HEK293T (cell line): Measurements from ENCODE around the gene SP7.

Source experiments
- ARNT ChIP-seq: fragments of 450-650 bp; IDR thresholded peaks from 2 replicates; pipeline ENCODE4 v1.6.1; 2017; ENCODE audit warnings: mild to moderate bottlenecking
- BHLHE40 ChIP-seq: fragments of 450-650 bp; IDR thresholded peaks from 2 replicates; pipeline ENCODE4 v1.6.1; 2016; ENCODE audit warnings: mild to moderate bottlenecking, moderate library complexity, borderline replicate concordance
- ELF4 ChIP-seq: fragments of 450-650 bp; IDR thresholded peaks from 2 replicates; pipeline ENCODE4 v1.6.1; 2017; ENCODE audit warnings: antibody characterized with exemption
- LEF1 ChIP-seq: fragments of 450-650 bp; IDR thresholded peaks from 2 replicates; pipeline ENCODE4 v1.6.1; 2017; ENCODE audit warnings: mild to moderate bottlenecking, borderline replicate concordance

DNA sequence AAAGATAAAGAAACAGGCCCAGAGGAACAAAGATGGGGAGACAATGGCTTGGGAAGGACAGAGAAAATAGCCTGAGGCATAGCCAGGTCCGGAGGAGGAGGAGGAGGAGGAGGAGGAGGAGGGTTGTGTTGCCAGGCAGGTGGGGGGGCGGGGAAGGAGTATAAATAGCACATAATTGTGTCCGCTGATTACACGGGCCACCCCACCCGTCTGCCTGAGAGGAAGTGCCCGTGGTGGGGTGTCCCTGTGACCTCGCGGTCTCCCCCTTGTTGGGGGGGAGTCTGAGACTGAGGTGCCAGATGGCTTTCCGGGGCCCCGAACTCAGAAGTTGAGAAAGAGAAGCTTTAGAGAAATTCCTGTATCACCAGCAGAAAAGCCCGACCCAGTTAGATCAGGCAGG is 1.9 kb upstream of the SP7 start:
- TF ChIP-seq ARNT (no peak), BHLHE40 (no peak), ELF4 (no peak), LEF1 (no peak)
